ENCODE data around the gene PAQR6.

Gene PAQR6

GRCh38 chr1:156283521-156283920, 35.7 kb upstream of the PAQR6 start:
- H3K4me3 ChIP-seq (ENCODE audit: low read depth, low read length), result peak overlapping the region; percentile 94
- peaks cover 14% of the 10 kb centered on the region for H3K4me1 ChIP-seq (ENCODE audit: control insufficient read depth, insufficient read depth, low read length)
- peaks cover 19% of the 10 kb centered on the region for H3K36me3 ChIP-seq (ENCODE audit: control insufficient read depth, insufficient read depth, low read length)
- H3K9ac ChIP-seq (ENCODE audit: low read depth, low read length), result peak overlapping the region; percentile 66
- no peaks in the 10 kb centered on the region for H3K27me3 ChIP-seq (ENCODE audit: control insufficient read depth, insufficient read depth, low read length)
- H3K27ac ChIP-seq (ENCODE audit: low read depth, low read length), result peak overlapping the region; percentile 98
- H3K9me3 ChIP-seq (ENCODE audit: control insufficient read depth, insufficient read depth, low read length), result no peaks in the 10 kb centered on the region

GRCh38 chr1:156282479-156283222, 34.8 kb upstream of the PAQR6 start, which contains the start of gene SMG5:
SMG5 (minus strand) TSS chr1:156282825; CDS start chr1:156282680, 145 bp downstream.
- peak within 1 kb of the TSS; percentile 92 for H3K9ac ChIP-seq (ENCODE audit: low read depth, low read length)
- peaks cover 28% of the 10 kb centered on the region for H3K36me3 ChIP-seq (ENCODE audit: control insufficient read depth, insufficient read depth, low read length)
- peaks cover 14% of the 10 kb centered on the region for H3K4me1 ChIP-seq (ENCODE audit: control insufficient read depth, insufficient read depth, low read length)
- peak within 1 kb of the TSS; percentile 98 for H3K27ac ChIP-seq (ENCODE audit: low read depth, low read length)
- H3K9me3 ChIP-seq (ENCODE audit: control insufficient read depth, insufficient read depth, low read length), result no peaks in the 10 kb centered on the region
- no peaks in the 10 kb centered on the region for H3K27me3 ChIP-seq (ENCODE audit: control insufficient read depth, insufficient read depth, low read length)
- peak within 1 kb of the TSS; percentile 94 for H3K4me3 ChIP-seq (ENCODE audit: low read depth, low read length)

DNA sequence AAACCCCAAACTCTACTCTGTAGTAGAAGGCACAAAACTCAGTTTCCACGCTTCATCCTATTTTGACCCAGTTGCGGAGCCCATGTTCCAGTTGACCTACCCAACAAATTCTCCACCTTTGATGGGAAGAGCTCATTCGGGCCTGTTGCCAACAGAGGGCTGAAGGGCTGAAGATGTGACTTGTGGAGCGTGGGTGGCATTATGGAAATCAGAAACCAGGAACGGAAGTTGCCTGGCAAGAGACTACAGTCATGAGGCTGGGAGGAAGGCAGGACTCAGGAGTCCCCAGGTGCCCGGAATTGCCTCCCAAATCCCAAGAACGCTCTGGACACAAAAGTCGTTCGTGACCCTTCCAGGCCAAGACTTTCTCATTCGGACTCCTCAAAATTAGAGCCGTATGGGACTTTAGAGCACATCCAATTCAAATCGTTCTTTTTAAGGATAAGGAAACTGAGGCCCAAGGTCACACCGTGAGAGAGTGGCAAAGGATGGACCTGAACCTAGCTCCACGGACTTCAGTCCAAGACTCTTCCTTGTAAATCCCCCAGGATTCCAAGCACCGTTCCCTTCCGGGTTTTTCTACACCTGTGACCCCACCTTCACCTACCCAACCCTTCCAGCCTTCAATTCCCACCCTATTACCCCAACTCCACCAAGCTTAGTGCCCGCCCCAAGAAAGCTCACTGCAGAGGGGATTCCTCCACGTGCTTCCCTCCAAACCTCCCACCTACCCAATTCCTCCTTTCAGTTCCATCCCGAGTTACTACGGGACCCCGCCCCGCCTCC, 34.0 kb upstream of the PAQR6 start:
- no peaks in the 10 kb centered on the region for H3K27me3 ChIP-seq (ENCODE audit: control insufficient read depth, insufficient read depth, low read length)
- peaks cover 35% of the 10 kb centered on the region for H3K36me3 ChIP-seq (ENCODE audit: control insufficient read depth, insufficient read depth, low read length)
- H3K4me3 ChIP-seq (ENCODE audit: low read depth, low read length), result peak overlapping the region; percentile 94
- no peaks in the 10 kb centered on the region for H3K9me3 ChIP-seq (ENCODE audit: control insufficient read depth, insufficient read depth, low read length)
- peak overlapping the region; percentile 92 for H3K9ac ChIP-seq (ENCODE audit: low read depth, low read length)
- peaks cover 14% of the 10 kb centered on the region for H3K4me1 ChIP-seq (ENCODE audit: control insufficient read depth, insufficient read depth, low read length)
- H3K27ac ChIP-seq (ENCODE audit: low read depth, low read length), result peak overlapping the region; percentile 98

- peak overlapping the region; percentile 92; the same call in 1 of the 2 replicates for H3K9ac ChIP-seq (ENCODE audit: low read depth, low read length)
- peak overlapping the region; percentile 98 for H3K27ac ChIP-seq (ENCODE audit: low read depth, low read length)
- peaks cover 14% of the 10 kb centered on the region for H3K4me1 ChIP-seq (ENCODE audit: control insufficient read depth, insufficient read depth, low read length)
- no peaks in the 10 kb centered on the region for H3K9me3 ChIP-seq (ENCODE audit: control insufficient read depth, insufficient read depth, low read length)
- no peaks in the 10 kb centered on the region for H3K27me3 ChIP-seq (ENCODE audit: control insufficient read depth, insufficient read depth, low read length)
- peak overlapping the region; percentile 94 for H3K4me3 ChIP-seq (ENCODE audit: low read depth, low read length)
- peaks cover 41% of the 10 kb centered on the region for H3K36me3 ChIP-seq (ENCODE audit: control insufficient read depth, insufficient read depth, low read length)
Observed at GRCh38 chr1:156281281-156281680, 33.4 kb upstream of the PAQR6 start.

DNA sequence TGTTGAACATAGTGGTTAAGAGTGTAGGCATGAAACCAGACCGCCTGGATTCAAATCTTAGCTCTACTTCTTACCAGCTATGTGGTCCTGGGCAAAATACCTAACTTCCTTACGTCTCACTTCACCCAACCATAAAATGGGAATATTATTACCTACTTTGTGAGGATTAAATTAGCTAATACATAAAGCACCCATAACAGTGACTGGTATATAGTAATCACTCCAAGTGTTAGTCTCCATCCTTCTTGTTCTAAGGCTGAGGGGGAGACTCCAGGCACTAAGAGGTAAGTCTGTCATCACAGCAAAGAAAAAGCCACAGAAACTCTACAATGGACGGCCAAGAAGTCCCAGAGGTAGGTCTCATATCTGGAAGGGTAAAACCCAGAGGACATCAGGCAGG, 32.0 kb upstream of the PAQR6 start:
- Histone ChIP-seq H3K4me3 (ENCODE audit: low read depth, low read length) (no peak overlapping the region), H3K27me3 (ENCODE audit: control insufficient read depth, insufficient read depth, low read length) (no peaks in the 10 kb centered on the region), H3K4me1 (ENCODE audit: control insufficient read depth, insufficient read depth, low read length) (peaks cover 14% of the 10 kb centered on the region), H3K36me3 (ENCODE audit: control insufficient read depth, insufficient read depth, low read length) (peaks cover 54% of the 10 kb centered on the region), H3K9me3 (ENCODE audit: control insufficient read depth, insufficient read depth, low read length) (no peaks in the 10 kb centered on the region), H3K9ac (ENCODE audit: low read depth, low read length) (no peak overlapping the region), H3K27ac (ENCODE audit: low read depth, low read length) (no peak overlapping the region)

DNA sequence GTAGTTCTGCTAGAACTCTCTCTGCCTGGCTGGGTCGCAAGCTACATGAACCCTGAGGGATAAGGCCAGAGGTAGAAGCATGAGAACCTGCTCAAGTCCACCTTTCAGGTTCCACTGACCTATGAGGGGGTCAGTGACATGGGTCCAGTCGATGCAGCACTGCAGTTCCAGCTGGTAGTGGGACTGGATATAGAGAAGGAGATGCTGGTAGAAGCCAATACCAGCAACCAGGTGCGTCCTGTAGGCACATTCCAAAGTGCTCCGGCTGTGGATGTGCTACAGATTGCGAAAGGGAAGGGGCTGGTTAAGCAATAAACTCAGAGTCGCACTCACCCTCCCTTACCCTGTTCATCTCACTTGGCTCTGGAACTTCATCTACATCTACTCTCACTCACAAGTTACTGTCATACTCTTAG, 29.1 kb upstream of the PAQR6 start:
- Histone ChIP-seq H3K9me3 (ENCODE audit: control insufficient read depth, insufficient read depth, low read length) (no peaks in the 10 kb centered on the region), H3K4me1 (ENCODE audit: control insufficient read depth, insufficient read depth, low read length) (peaks cover 9% of the 10 kb centered on the region), H3K9ac (ENCODE audit: low read depth, low read length) (no peak overlapping the region), H3K4me3 (ENCODE audit: low read depth, low read length) (no peak overlapping the region), H3K27ac (ENCODE audit: low read depth, low read length) (no peak overlapping the region), H3K36me3 (ENCODE audit: control insufficient read depth, insufficient read depth, low read length) (peaks cover 81% of the 10 kb centered on the region), H3K27me3 (ENCODE audit: control insufficient read depth, insufficient read depth, low read length) (no peaks in the 10 kb centered on the region)

GRCh38 chr1:156276532-156276931, 28.7 kb upstream of the PAQR6 start:
- Histone ChIP-seq H3K4me1 (ENCODE audit: control insufficient read depth, insufficient read depth, low read length) (peaks cover 5% of the 10 kb centered on the region), H3K27ac (ENCODE audit: low read depth, low read length) (no peak overlapping the region), H3K9me3 (ENCODE audit: control insufficient read depth, insufficient read depth, low read length) (no peaks in the 10 kb centered on the region), H3K27me3 (ENCODE audit: control insufficient read depth, insufficient read depth, low read length) (no peaks in the 10 kb centered on the region), H3K36me3 (ENCODE audit: control insufficient read depth, insufficient read depth, low read length) (peaks cover 85% of the 10 kb centered on the region), H3K4me3 (ENCODE audit: low read depth, low read length) (no peak overlapping the region), H3K9ac (ENCODE audit: low read depth, low read length) (no peak overlapping the region)

DNA sequence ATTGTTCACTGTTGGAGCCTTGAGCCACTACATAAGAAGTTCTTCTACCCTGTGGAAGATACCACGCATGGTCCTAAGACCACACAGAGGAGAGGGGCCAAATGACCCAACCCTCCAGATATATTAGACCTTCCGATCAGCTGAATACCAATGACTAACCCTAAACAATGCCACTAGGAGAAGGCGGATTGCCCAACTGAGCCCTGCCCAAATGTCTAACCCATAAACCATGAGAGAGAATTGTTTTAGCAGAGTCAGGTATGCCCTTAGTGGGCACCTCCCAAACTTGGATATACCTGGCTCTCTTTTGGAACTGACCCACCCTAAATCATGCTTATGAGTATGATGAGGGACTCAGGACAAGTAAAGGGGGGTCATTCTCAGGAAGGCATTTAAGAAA, 22.5 kb upstream of the PAQR6 start:
- H3K4me1 ChIP-seq (ENCODE audit: control insufficient read depth, insufficient read depth, low read length), result no peaks in the 10 kb centered on the region
- H3K9me3 ChIP-seq (ENCODE audit: control insufficient read depth, insufficient read depth, low read length), result no peaks in the 10 kb centered on the region
- peaks cover 93% of the 10 kb centered on the region for H3K36me3 ChIP-seq (ENCODE audit: control insufficient read depth, insufficient read depth, low read length)
- no peak overlapping the region for H3K4me3 ChIP-seq (ENCODE audit: low read depth, low read length)
- no peak overlapping the region for H3K9ac ChIP-seq (ENCODE audit: low read depth, low read length)
- H3K27ac ChIP-seq (ENCODE audit: low read depth, low read length), result no peak overlapping the region
- H3K27me3 ChIP-seq (ENCODE audit: control insufficient read depth, insufficient read depth, low read length), result no peaks in the 10 kb centered on the region

GRCh38 chr1:156268336-156268735, 20.5 kb upstream of the PAQR6 start:
- H3K36me3 ChIP-seq (ENCODE audit: control insufficient read depth, insufficient read depth, low read length), result peaks cover 92% of the 10 kb centered on the region
- no peaks in the 10 kb centered on the region for H3K4me1 ChIP-seq (ENCODE audit: control insufficient read depth, insufficient read depth, low read length)
- H3K9me3 ChIP-seq (ENCODE audit: control insufficient read depth, insufficient read depth, low read length), result no peaks in the 10 kb centered on the region
- no peak overlapping the region for H3K27ac ChIP-seq (ENCODE audit: low read depth, low read length)
- no peak overlapping the region for H3K4me3 ChIP-seq (ENCODE audit: low read depth, low read length)
- H3K27me3 ChIP-seq (ENCODE audit: control insufficient read depth, insufficient read depth, low read length), result no peaks in the 10 kb centered on the region
- H3K9ac ChIP-seq (ENCODE audit: low read depth, low read length), result no peak overlapping the region

DNA sequence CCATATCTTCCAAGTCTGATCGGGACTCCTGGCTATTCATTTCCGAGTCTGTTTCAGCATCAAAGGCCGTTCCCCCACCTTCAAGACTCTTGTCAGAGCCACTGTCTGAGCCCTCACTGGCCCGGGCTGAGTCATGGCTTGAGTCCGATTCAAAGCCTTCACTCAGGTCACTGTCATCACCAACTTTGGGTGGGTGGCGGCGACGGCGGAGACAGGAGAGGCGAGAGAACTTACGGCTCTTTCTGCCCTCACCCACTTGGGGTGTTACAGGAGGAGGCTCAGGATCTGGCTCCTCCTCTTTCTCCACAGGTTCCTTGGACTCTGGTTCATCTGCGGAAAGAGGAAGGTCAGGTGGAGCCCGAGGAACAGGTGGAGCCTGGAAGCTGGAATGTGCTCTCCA, 18.2 kb upstream of the PAQR6 start:
- Histone ChIP-seq H3K9me3 (ENCODE audit: control insufficient read depth, insufficient read depth, low read length) (no peaks in the 10 kb centered on the region), H3K36me3 (ENCODE audit: control insufficient read depth, insufficient read depth, low read length) (peaks cover 92% of the 10 kb centered on the region), H3K27ac (ENCODE audit: low read depth, low read length) (no peak overlapping the region), H3K4me3 (ENCODE audit: low read depth, low read length) (no peak overlapping the region), H3K9ac (ENCODE audit: low read depth, low read length) (no peak overlapping the region), H3K4me1 (ENCODE audit: control insufficient read depth, insufficient read depth, low read length) (no peaks in the 10 kb centered on the region), H3K27me3 (ENCODE audit: control insufficient read depth, insufficient read depth, low read length) (no peaks in the 10 kb centered on the region)

GRCh38 chr1:156263288-156263655, 15.4 kb upstream of the PAQR6 start:
- H3K27ac ChIP-seq (ENCODE audit: low read depth, low read length), result no peak overlapping the region

More at GRCh38 chr1:156263288-156263655, 15.4 kb upstream of the PAQR6 start:
- no peaks in the 10 kb centered on the region for H3K4me1 ChIP-seq (ENCODE audit: control insufficient read depth, insufficient read depth, low read length)
- H3K9ac ChIP-seq (ENCODE audit: low read depth, low read length), result no peak overlapping the region
- no peak overlapping the region for H3K4me3 ChIP-seq (ENCODE audit: low read depth, low read length)
- H3K36me3 ChIP-seq (ENCODE audit: control insufficient read depth, insufficient read depth, low read length), result peaks cover 96% of the 10 kb centered on the region
- no peaks in the 10 kb centered on the region for H3K9me3 ChIP-seq (ENCODE audit: control insufficient read depth, insufficient read depth, low read length)
- H3K27me3 ChIP-seq (ENCODE audit: control insufficient read depth, insufficient read depth, low read length), result no peaks in the 10 kb centered on the region

All from HUES48 (cell line).